Measurements from ENCODE around the gene ZNF581. TPM values are rescaled to one million over a fixed set of nuclear protein-coding genes. Genes with fewer than 3 reads are reported as not detected.

The ZNF581 gene
- total RNA-seq, 2 donors from 2014 or later, result 47.2 to 48.7 TPM

DNA sequence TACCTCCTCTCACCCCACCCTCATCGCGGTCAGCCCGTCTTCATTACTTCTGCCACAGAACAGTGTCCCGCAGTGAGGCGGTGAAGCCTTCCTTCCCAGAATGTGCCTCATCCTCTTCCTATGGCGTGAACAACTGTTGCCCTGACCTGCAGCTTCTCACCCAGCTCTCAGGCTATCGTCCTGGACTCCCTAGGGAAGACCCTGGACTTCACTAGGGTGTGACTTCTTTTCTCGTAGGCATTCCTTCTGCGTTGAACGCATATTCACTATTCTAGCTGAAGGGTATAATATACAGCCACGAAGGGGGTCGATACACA lies 37.0 kb upstream of the ZNF581 start:
- 34 to 53% methylated on average over 7 to 12 of the region's 12 CpGs for WGBS, 2 experiments (ENCODE audit: insufficient coverage in 1 of 2, insufficient read length in 1 of 2)

GRCh38 chr19:55606817-55607216 lies 36.6 kb upstream of the ZNF581 start:
- H3K27ac Mint-ChIP-seq, result peak overlapping the region; percentile 95
- no peak overlapping the region for H3K27ac ChIP-seq (ENCODE audit: low read depth, low read length)

More for the DNA sequence above, 37.0 kb upstream of the ZNF581 start:
- Histone ChIP-seq H3K9ac (ENCODE audit: extremely low read depth, low read length, poor library complexity, severe bottlenecking) (peak overlapping the region; percentile 31), H3K4me3 (ENCODE audit: low read length) (peak overlapping the region; percentile 92), H3K4me1 (ENCODE audit: control insufficient read depth, insufficient read depth, low read length) (peaks cover 4% of the 10 kb centered on the region), H3K27ac (ENCODE audit: low read depth, low read length) (no peak overlapping the region), H3K9me3 (ENCODE audit: control insufficient read depth, low read length) (no peaks in the 10 kb centered on the region), H3K27me3 (ENCODE audit: control insufficient read depth, insufficient read depth, low read length, poor library complexity, severe bottlenecking) (no peaks in the 10 kb centered on the region), H3K36me3 (ENCODE audit: control insufficient read depth, insufficient read depth, low read length) (peaks cover 21% of the 10 kb centered on the region)
- Mint-ChIP-seq H3K36me3 (ENCODE audit: low read depth) (peaks cover 38% of the 10 kb centered on the region), H3K4me1 (peaks cover 14% of the 10 kb centered on the region), H3K9me3 (no peaks in the 10 kb centered on the region), H3K4me3 (peak overlapping the region; percentile 91), H3K27me3 (ENCODE audit: insufficient read depth) (no peaks in the 10 kb centered on the region), H3K27ac (peak overlapping the region; percentile 95)
- TF ChIP-seq CTCF (conservative IDR thresholded peaks at IDR 0.05), result no peak
- DNase-seq, result no peak

GRCh38 chr19:55609326-55609725 lies 34.1 kb upstream of the ZNF581 start:
- H3K4me1 ChIP-seq (ENCODE audit: control insufficient read depth, insufficient read depth, low read length), result peaks cover 4% of the 10 kb centered on the region
- no peaks in the 10 kb centered on the region for H3K27me3 ChIP-seq (ENCODE audit: control insufficient read depth, insufficient read depth, low read length, poor library complexity, severe bottlenecking)
- H3K4me1 Mint-ChIP-seq, result peaks cover 12% of the 10 kb centered on the region
- H3K27me3 Mint-ChIP-seq (ENCODE audit: insufficient read depth), result no peaks in the 10 kb centered on the region
- DNase-seq, result no peak
- no peak for TF ChIP-seq CTCF (conservative IDR thresholded peaks at IDR 0.05)
- 94 to 100% methylated on average over 5 of the region's 5 CpGs for WGBS, 2 experiments (ENCODE audit: insufficient coverage in 1 of 2, insufficient read length in 1 of 2)
- no peak overlapping the region for H3K4me3 Mint-ChIP-seq
- H3K36me3 ChIP-seq (ENCODE audit: control insufficient read depth, insufficient read depth, low read length), result peaks cover 21% of the 10 kb centered on the region
- peaks cover 43% of the 10 kb centered on the region for H3K36me3 Mint-ChIP-seq (ENCODE audit: low read depth)
- no peak overlapping the region for H3K4me3 ChIP-seq (ENCODE audit: low read length)
- no peak overlapping the region for H3K9ac ChIP-seq (ENCODE audit: extremely low read depth, low read length, poor library complexity, severe bottlenecking)
- no peaks in the 10 kb centered on the region for H3K9me3 ChIP-seq (ENCODE audit: control insufficient read depth, low read length)
- H3K27ac Mint-ChIP-seq, result no peak overlapping the region
- H3K9me3 Mint-ChIP-seq, result no peaks in the 10 kb centered on the region
- H3K27ac ChIP-seq (ENCODE audit: low read depth, low read length), result no peak overlapping the region

More at GRCh38 chr19:55606817-55607216, 36.6 kb upstream of the ZNF581 start:
- H3K36me3 Mint-ChIP-seq (ENCODE audit: low read depth), result peaks cover 38% of the 10 kb centered on the region
- peak overlapping the region; percentile 91 for H3K4me3 Mint-ChIP-seq
- DNase-seq, result no peak
- peak overlapping the region; percentile 31 for H3K9ac ChIP-seq (ENCODE audit: extremely low read depth, low read length, poor library complexity, severe bottlenecking)
- H3K4me3 ChIP-seq (ENCODE audit: low read length), result peak overlapping the region; percentile 92
- H3K27me3 Mint-ChIP-seq (ENCODE audit: insufficient read depth), result no peaks in the 10 kb centered on the region
- H3K4me1 Mint-ChIP-seq, result peaks cover 14% of the 10 kb centered on the region
- no peaks in the 10 kb centered on the region for H3K9me3 Mint-ChIP-seq
- peaks cover 4% of the 10 kb centered on the region for H3K4me1 ChIP-seq (ENCODE audit: control insufficient read depth, insufficient read depth, low read length)
- no peaks in the 10 kb centered on the region for H3K27me3 ChIP-seq (ENCODE audit: control insufficient read depth, insufficient read depth, low read length, poor library complexity, severe bottlenecking)
- no peak for TF ChIP-seq CTCF (conservative IDR thresholded peaks at IDR 0.05)
- 92 to 93% methylated on average over 7 to 9 of the region's 9 CpGs for WGBS, 2 experiments (ENCODE audit: insufficient coverage in 1 of 2, insufficient read length in 1 of 2)
- H3K9me3 ChIP-seq (ENCODE audit: control insufficient read depth, low read length), result no peaks in the 10 kb centered on the region
- H3K36me3 ChIP-seq (ENCODE audit: control insufficient read depth, insufficient read depth, low read length), result peaks cover 21% of the 10 kb centered on the region

All from endodermal cell (in vitro differentiated cells).